GM19239 (cell line): ENCODE data around the gene CAPZB.

Experiments used
- DNase-seq: peaks from one replicate; pipeline ENCODE4 v3.0.0; 2011; ENCODE audit warnings: low spot score; ENCODE audit not compliant: insufficient read length
- FAIRE-seq: peaks from 2 replicates; lab custom pipeline; 2011; peaks lifted over from hg19 to GRCh38; lab: Jason Lieb, UNC

CAPZB gene

DNA sequence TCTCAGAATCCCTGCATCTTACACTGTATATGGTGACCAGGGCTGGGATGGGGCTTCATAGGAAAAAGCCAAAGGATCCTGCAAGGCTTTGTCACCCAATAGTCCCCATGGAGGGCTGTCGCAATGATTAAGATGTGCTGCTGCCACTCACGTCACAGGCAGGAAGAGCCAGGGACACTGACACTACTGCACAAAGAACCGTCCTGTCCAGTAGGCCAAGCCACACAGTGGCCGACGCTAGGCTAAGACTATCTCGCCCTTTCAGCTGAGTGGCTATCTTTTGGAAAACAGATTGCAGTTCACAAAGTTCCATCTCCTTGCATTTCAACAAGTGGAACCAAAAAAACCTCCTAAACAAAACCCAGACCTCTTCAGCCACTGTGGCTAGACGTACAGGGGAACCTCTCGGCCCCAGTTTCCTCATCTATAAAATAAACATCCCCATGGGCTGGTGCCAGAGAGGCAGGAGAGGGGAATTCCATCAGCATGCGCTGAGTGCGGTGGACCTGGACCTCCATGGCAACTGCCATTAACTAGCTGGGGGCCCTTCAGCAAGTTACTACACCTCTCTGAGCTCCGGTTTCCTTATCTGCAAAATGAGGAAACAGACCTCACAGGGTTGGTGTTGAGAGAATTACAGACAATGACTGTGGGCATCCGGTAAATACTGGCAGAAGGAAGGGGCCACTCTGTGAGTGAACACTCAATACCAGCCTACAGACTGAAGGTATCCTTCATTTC, 8.7 kb downstream of the CAPZB start:
- peak; percentile 31 for FAIRE-seq
- DNase-seq: no peak

DNA sequence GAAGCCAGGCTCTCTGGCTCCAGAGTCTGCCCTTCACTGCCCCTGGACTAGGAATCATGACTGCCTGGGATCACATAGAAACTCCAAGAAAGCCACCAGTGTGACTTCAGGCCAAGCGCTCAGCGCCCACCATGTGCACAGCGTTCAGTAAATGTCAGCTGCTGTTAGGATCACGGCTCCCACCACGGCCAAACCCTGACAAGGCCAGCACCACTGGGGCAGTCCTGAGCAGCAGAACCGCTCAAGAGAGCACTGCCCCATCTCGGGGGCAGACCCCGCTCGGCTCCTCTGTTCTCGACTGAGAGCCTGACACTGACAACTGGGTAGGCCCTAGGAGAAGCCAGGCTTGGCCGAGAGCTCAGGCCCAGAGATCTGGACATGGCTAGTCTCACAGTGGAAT, 10.0 kb downstream of the CAPZB start:
- FAIRE-seq: no peak

DNA sequence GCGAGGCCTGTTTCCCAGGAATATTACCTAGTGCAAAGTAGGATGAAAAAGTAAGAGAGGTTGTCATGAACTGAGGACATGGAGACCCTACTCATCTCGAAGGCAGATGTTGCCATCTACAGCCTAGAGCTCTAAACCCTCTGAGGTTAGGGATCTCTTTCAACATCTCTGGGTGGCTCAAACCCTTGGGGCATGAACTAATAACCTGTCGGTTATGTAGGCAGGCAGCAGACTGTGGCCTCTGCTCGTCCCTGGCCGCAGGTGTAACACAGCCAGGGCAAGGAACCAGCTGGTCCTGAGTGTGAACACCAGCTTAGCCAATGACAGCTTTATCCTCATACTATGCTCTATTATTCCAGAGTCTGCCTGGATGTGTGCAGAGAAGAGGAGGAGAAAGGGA, 13.2 kb downstream of the CAPZB start:
- peak; percentile 76 for FAIRE-seq
- no peak for DNase-seq

More for the DNA sequence above, 10.0 kb downstream of the CAPZB start:
- DNase-seq: no peak

DNA sequence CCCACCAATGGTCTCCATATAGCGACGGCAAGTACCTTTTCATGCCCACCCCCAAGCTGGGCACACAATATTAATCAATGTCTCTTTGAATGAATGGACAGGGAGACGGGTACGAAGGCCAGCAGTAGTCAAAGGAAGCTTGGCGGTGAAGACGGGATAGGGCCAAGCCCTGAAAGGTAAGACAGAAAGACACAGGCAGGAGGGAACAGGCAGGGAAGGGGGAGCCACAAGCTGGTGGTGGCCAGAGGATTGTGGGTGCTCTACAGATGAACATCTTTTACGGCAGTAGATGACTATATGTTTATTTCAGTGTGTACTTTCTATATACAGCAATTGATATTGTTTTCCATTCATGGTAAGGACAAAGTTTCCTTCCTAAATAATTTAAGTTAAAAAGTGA, 16.3 kb downstream of the CAPZB start:
- DNase-seq (no peak), FAIRE-seq (no peak)

DNA sequence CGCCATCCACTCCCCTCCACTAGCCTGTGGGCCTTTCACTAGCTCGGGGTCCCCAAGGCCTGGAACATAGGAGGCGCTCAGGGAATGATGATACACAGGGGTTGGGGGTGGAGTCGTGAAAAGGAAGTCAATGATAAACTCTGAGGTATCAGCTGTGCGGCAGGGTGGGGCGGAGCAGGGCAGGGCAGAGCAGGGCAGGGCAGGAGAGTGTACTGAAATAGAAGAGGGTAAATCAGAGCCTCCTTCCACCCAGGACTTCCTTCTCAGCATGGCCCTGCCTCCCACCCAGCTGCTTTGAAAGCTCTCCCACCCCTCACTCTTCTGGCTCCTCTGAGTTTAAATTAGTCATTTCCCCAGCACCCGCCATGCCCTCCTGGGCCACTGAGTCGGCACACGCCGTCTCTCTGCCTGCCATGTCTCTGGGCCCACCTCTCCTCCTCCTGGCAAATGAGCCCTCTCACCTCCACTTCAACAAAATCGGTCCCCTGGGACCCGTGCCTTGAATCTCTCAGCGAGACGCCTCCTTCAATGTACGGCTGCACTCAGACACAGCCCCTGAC, 16.9 kb downstream of the CAPZB start:
- no peak for DNase-seq
- peak; percentile 91 for FAIRE-seq

DNA sequence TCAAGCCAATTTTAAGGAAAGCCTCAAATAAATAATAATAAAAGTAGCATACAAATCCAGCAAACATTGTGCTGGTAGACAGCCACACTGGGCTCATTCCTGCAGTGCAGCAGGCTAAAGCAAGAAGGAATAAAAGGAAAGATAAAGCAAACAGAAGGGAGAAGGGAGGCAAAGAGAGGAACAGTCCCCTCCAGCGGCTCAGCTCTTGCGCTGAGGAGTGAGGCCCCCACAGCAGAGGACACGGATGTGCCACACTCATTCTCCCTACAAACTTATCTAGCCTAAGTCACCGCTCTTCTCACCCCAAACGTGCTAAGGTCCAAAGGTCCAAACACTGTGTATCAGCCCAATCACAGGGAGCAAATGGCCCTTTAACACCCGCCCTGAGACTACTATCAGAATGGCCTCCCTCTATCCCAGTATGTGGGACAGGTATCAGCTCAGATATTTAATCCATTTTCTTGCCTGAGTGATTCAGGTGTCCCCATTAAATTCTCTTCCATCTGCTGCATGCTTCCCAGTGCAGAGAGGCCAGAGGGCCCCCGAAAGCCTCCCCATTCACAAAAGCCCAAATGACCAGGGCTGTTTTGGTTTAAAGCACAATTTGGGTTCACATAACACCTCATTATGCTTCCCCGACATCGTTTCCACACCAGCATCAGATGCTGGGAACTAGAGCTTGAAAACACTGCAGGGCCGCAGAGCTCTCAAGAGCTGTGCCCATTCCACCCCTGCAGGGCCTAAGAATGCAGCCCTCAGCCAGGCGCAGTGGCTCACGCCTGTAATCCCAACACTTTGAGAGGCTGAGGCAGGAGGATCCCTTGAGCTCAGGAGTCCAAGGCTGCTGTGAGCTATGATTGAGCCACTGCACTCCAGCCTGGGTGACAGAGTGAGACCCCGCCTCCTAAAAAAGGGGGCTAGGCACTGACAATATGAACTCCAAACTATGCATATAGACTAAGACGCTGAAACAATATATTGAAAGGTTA, 17.8 kb downstream of the CAPZB start:
- FAIRE-seq (no peak), DNase-seq (no peak)

DNA sequence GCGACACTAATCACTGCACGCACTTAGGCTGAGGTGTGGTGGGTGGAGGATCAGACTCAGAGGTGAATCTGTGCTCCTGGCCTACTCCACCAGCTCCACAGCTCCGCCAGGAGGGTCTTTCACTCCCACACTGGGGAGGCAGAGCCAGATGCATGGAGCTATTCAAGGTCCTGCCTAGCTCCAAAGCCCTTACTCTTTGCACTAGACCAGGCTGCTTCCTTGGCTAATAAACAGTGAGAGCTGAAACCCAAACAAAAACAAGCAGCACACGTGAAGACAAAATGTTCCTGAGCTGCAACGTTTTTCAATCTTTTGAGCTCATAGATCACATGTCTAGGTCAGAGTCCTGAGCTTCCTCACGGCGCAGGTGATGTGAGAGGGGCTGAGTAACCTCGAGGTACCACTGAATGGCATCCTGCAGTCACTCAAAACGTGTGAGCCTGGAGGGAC, 19.2 kb downstream of the CAPZB start:
- no peak for DNase-seq
- FAIRE-seq: no peak

DNA sequence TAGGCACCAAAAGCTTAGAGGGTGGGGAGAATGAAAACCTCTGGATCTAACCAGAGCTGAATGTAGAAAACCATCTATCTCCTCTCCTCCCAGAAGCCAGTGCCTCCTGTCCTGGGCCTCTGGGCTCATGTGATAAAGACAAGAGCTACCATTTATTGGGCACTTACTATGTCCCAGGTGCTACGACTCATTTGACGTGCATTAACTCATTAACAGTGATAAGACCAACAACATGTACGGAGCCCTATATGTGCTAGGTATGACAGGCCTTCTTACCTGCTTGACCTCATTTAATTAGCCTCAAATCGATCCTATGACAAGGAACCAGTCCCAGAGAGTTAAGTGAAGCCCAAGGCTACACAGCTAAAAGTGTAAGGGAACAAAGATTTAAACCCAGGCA, 19.7 kb downstream of the CAPZB start:
- DNase-seq (no peak), FAIRE-seq (no peak)

DNA sequence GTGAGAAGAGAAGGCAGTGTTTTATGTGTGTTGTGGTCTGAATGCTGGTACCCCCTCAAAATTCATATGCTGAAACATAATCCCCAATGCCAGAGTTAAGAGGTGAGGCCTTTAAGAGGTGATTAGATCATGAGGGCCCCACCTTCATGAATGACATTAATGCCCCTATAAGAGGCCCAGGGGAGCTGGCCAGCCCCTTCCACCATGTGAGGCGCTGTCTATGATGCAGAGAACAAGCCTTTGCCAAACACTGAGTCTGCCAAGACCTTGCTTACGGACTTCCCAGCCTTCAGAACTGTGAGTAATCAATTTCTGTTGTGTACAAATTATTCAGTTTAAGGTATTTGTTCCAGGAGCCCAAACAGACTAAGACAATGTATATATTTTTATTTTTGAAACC, 20.2 kb downstream of the CAPZB start:
- DNase-seq (no peak), FAIRE-seq (no peak)

DNA sequence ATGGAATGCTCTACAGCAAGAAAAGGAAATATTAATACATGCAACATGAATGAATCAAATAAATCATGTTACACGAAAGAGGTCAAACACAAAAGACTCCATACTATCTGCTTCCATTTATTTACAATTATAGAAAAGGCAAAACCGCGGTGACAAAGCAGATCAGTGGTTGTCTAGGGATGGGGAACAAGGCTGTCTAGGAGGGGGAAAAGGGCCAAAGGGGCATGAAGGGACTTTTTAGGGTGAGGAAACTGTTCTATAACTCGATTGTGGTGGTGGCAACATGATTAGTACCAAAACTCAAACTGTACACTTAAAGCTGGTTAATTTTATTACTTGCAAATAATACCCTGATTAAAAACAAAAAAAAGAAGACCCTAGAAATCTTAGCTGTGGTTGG, 20.6 kb downstream of the CAPZB start:
- FAIRE-seq (no peak), DNase-seq (no peak)

DNA sequence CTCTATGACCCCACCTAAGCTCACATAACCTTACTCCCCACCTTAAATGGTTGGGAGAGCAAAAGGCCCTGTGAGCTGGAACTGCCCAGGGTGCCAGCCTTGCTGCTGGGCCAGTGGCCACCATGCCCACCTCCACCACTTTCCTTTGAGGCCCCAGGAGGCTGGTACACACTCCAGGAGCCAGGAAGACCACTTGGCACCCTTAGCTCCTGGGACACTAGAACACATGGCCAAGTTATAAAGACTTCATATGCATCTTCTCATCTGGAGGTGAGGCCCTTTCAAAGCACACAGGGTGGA, 21.9 kb downstream of the CAPZB start:
- FAIRE-seq (no peak), DNase-seq (no peak)

DNA sequence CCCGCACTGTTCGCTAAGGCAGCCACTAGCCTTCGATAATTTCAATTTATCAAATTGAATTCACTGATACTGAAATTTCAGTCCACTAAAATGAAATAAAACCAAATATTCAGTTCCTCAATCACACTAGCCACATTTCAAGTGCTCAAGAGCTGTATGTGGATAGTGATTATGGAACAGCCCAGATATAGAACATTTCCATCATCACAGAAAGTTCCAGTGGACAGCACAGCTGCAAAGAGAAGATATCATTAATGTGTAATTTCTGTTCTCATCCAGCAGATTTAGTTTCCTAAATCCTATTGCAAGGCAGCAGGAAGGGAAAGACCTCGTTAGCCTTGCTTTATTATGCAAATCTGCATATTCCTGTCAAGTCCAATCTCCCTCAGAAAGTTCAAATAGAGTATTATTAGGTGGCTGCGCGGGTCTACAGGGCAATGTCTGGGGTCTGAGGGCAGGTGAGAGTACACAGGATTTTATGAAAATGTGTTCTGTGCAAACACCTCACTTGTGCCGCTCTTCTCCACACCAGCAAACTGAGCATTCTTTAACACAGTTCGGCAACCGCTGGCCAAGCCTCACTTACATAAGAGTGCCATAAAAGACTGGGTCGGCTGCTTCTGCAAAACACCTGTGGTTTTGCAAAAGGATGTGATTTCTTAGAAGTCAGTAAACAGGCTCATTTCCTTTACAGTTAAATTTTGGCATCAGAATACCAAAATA, 22.4 kb downstream of the CAPZB start:
- peak; percentile 85 for FAIRE-seq
- no peak for DNase-seq

DNA sequence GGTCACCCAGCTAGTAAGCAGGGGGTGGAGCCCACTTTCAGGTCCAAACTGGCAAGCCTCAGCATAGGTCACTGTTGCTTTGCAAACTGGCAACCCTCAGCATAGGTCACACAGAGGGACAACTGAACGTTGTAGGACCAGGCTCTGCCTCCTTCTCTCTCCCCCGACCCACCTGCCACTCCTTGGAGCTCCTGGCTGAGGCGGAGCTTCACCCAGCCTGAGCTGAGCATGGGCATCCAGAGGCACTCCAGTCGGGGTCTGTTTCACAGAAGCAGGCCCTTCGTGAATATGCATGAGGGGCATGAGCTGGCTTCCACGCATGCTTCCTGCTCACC, 24.2 kb downstream of the CAPZB start:
- FAIRE-seq: no peak
- DNase-seq: no peak

DNA sequence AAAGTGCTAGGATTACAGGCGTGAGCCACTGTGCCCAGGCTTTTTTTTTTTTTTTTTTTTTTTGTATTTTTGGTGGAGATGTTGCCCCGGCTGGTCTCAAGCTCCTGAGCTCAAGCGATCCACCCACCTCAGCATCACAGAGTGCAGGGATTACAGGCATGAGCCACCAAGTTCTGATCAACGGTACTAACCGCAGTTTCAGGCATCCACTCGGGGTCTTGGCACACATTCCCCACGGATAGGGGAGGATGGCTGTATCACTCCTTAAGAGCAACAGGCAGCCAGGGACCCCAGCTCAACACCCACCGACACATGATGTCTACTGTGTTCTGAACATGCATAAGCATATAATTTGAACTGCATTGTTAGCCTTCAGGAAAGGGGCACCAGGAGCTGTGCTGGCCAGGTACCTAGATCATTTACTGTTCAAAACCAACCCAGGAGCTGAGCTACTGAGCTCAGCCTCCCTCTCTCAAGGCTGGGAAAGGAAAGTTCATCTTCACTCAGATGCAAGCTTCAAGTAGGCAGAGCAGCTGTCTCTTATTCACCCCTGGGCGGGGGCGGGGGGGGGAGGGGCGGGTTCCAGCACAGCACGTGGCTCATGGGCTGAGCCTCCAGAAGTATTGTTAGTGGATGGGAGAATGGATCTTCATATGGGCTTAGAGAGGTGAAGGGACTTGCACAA, 24.7 kb downstream of the CAPZB start:
- FAIRE-seq (no peak), DNase-seq (no peak)

DNA sequence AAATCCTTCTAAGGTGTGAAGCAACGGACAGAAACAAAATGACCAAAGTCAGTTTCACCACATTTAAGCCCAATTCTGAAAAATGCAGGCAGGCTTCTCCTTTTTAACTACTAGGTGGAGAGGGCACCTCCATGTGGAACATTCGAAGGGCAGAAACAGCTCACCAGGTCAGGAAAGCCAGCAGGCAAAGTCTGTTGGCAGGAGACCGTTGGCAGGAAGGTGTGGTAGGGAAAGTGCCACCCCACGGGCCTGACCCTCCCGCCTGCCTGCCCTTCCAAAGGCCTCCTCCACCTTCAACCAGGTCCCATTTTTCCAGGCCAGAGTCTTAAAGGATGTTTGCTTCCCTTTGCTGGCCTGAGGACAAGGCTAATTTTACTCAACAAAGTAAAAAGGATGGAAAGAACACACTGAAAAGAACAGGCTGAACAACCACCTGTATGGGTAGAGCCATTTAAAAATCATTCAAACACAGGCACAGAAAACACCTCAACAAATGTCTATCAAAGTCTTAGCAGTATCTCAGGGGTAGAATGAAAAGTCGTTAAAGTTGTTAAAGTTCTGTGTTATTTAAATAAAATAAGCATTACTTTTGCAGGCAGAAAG, 26.4 kb downstream of the CAPZB start:
- DNase-seq: no peak
- no peak for FAIRE-seq

DNA sequence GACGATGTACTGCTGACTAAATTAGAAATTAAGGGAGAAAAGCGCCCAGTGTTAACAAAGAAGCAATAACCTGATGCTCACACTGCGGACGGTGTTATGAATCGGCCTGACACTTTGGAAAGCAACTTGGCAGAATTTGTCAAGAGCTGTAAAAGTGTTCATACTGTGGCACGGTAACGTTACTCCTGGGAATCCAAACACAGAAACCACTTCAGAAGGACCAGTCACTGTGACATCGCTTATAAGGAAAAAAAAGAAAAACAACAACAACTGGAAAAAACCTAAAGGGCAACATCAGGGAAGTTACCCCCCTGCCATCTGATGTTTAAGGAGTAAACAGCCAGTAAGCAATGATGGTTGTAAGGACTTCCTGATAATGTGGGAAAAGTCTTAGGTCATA, 27.7 kb downstream of the CAPZB start:
- FAIRE-seq (no peak), DNase-seq (no peak)

DNA sequence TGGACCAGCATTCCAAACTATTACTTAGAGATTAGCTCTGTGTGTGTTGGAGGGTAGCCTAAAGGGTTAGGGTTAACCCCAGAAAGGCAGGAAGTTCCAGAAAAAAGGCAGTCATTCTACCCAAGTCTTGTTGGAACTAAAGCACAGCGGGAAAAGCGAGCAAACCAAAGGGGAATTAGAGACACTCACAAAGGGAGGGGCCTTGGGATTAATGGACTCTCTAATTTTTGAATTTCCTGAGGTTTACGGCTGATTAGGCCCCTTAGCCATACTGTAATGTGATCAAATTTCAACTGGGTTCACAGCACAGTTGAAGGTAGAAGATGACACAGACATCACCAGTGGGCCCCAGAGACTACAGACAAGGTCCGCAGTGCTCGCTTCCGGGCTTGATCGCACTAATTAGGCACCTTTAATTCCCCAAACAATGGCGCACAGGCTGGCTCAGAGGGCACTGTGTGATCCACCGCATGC, 28.3 kb downstream of the CAPZB start:
- FAIRE-seq (no peak), DNase-seq (no peak)

DNA sequence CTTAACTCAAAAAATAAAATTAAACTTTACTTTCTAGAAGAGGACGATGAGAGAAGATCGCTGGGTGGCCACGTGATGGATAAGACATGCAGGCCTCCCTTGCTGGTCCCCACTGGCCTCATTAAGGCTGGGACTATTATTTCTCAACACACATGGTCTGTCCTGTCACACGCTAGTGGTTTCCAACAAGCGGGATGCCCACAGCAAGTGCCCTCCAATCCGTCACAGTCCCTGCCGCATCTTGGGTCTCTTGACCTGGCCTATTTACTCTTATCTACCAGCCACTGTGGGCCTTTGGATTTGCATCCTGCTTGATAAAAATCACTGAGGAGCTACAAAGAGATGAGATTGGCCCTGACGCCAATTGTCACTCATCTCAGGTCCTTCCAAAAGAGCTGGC, 30.0 kb downstream of the CAPZB start:
- FAIRE-seq (no peak), DNase-seq (no peak)

DNA sequence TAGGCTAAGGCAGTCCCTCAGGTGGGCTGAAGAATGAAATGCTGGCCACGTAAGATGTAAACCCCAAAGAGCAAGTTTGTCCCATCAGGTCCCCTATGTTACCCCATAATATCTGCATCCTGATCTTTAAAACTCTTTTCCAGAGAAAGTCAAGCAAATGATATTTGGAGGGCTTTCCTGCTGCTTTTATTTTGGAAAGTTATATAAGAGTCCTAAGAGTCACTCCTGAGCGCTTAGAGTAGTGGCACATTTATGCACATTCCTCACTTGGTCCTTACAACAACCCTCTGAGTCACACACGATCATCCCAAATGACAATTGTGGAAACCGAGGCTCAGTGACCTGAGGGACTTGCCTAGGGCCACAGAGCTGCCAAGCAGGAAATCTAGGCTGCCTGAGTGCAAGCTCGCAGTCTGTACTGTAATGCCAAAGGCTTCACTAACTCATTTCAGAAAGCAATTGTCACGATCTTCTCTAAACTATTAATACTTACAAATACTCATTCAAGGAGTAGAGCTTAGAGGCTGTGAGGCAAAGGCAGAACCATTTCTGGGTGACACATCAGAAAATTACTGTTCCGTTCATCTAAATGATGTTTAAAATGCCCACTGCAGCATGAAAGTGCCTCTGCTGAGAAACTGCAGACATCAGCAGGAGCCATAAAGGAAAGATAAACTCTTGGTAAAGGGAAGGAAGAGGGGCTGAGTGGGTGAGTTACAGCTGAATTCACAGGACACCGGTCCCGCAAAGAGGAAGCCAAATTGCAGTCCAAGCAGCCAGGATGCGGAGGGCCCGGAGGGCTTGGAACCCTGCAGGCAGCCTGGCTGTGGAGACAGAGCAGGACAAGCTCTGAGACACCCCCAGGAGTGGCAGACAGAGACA, 30.8 kb downstream of the CAPZB start:
- DNase-seq (no peak), FAIRE-seq (no peak)
